Right lobe of liver (tissue), 4 donors: ENCODE results near the gene CCR1.

Experiments used
- POLR2A ChIP-seq: fragments of 450-650 bp; IDR thresholded peaks from one replicate; pipeline ENCODE4 v1.6.1; 2017; ENCODE audit warnings: antibody characterized with exemption, mild to moderate bottlenecking
- TF ChIP-seq, protein P1 (sequence below), 4 donors: fragments of 200-600 bp in 3 of 4; fragments of 450-650 bp in 1 of 4; IDR thresholded peaks; one replicate each; pipeline versions ENCODE4 v1.5.1 to v1.8.0; 2016 to 2022; ENCODE audit warnings: antibody characterized with exemption in 4 of 4, mild to moderate bottlenecking in 2 of 4
- donor health status: DM: no; HTN: no; CAD: no.
- donor health status: DM: no; HTN: no; CAD: no.
- donor health status: DM: no; HTN: yes; CAD: no.

- TF ChIP-seq, protein P1, sequence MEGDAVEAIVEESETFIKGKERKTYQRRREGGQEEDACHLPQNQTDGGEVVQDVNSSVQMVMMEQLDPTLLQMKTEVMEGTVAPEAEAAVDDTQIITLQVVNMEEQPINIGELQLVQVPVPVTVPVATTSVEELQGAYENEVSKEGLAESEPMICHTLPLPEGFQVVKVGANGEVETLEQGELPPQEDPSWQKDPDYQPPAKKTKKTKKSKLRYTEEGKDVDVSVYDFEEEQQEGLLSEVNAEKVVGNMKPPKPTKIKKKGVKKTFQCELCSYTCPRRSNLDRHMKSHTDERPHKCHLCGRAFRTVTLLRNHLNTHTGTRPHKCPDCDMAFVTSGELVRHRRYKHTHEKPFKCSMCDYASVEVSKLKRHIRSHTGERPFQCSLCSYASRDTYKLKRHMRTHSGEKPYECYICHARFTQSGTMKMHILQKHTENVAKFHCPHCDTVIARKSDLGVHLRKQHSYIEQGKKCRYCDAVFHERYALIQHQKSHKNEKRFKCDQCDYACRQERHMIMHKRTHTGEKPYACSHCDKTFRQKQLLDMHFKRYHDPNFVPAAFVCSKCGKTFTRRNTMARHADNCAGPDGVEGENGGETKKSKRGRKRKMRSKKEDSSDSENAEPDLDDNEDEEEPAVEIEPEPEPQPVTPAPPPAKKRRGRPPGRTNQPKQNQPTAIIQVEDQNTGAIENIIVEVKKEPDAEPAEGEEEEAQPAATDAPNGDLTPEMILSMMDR (IDR thresholded peaks at IDR 0.05): no peak
- no peak for TF ChIP-seq POLR2A
These were observed 45.0 kb downstream of the CCR1 start for GRCh38 chr3:46162975-46163555.
